Activated T-helper 2 cell treated with anti-CD3 and anti-CD28 coated beads, Interferon-gamma antibody, Interleukin-2, Interleukin-4, amounts not matched to agents 10 μg/mL and 5 μg/mL and 100 μg/mL, durations not matched to agents 14 hours and 24 hours and 36 hours (primary cell): ENCODE data around the gene CD300LF. TPM values are rescaled to one million over a fixed set of nuclear protein-coding genes. Genes with fewer than 3 reads are reported as not detected.

ENCODE experiments used
- DNase-seq: peaks from one replicate; pipeline ENCODE4 v3.0.0; 2021; ENCODE audit warnings: low spot score
- H3K27ac Mint-ChIP-seq: one replicate; pipeline ENCODE4 v1.8.0; 2021; ENCODE audit warnings: mixed read lengths
- H3K27me3 Mint-ChIP-seq: one replicate; pipeline ENCODE4 v1.8.0; 2021; ENCODE audit warnings: low read depth, mixed read lengths
- H3K36me3 Mint-ChIP-seq: one replicate; pipeline ENCODE4 v1.8.0; 2021; ENCODE audit warnings: low read depth, mixed read lengths
- H3K4me1 Mint-ChIP-seq: one replicate; pipeline ENCODE4 v1.8.0; 2021; ENCODE audit warnings: low read depth, mixed read lengths
- H3K4me3 Mint-ChIP-seq: one replicate; pipeline ENCODE4 v1.8.0; 2021; ENCODE audit warnings: low read depth, mild to moderate bottlenecking, moderate library complexity, mixed read lengths
- H3K9me3 Mint-ChIP-seq: one replicate; pipeline ENCODE4 v1.8.0; 2021; ENCODE audit warnings: mixed read lengths
- intact Hi-C: fragments of 100-400 bp; cut with micrococcal nuclease; formaldehyde crosslinking; loops from one replicate; pipeline ENCODE4 v1.15.1; 2023
- total RNA-seq: library from RNA; stranded (reverse); gene quantifications from 2 replicates; pipeline ENCODE4 v1.2.3, GENCODE V29; 2022

Gene CD300LF
- total RNA-seq, 1 donor from 2014 or later: not detected

DNA sequence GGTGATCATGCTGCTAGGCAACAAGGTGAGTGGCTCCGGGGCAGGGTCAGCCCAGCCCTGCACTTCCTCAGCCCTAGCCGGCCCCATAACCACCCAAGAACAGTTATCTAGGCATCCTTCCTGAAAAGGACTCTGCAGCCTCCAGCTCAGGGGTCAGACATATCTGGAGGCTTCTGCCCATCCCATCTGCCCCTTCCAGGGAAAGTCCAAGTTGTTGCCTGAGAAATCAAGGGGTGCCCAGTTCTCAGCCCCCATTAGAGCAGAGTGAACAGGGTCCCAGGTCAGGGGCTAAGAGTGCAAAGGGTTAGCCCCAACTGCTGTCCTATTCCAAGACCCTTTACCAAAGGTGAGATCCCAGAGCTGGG, 31.6 kb upstream of the CD300LF start:
- Mint-ChIP-seq H3K4me1 (peaks cover 69% of the 10 kb centered on the region), H3K27me3 (no peaks in the 10 kb centered on the region), H3K36me3 (peaks cover 10% of the 10 kb centered on the region), H3K9me3 (no peaks in the 10 kb centered on the region), H3K4me3 (no peak overlapping the region), H3K27ac (no peak overlapping the region)
- no peak for DNase-seq
- intact Hi-C loops: loop anchor here (1.0 to 5.0 kb wide), 3 partner anchors 26 to 462 kb away; no protein-coding TSS in a partner anchor

DNA sequence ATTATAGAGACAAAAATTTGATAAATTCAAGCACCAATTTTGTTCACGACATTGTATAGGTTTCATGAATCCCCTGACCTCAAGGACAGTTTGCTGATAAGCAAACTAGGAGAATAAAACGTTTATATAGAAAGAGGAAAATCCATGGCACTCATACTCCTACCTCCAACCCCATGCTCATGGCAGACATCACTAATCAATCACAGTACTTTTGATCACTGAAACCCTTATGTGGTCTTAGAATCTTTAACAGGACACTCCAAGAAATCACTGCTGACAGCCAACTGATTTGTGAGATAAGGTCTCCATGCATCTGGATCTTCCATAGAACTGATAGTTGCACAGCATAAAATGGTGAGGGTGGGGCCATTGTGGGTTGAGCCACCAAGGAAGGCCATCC, 31.0 kb upstream of the CD300LF start:
- Mint-ChIP-seq H3K4me1 (peaks cover 75% of the 10 kb centered on the region), H3K27me3 (no peaks in the 10 kb centered on the region), H3K4me3 (no peak overlapping the region), H3K27ac (peak overlapping the region; percentile 85), H3K36me3 (peaks cover 10% of the 10 kb centered on the region), H3K9me3 (no peaks in the 10 kb centered on the region)
- intact Hi-C loops: loop anchor here (1.0 to 5.0 kb wide), 3 partner anchors 27 to 461 kb away; no protein-coding TSS in a partner anchor
- DNase-seq: no peak

DNA sequence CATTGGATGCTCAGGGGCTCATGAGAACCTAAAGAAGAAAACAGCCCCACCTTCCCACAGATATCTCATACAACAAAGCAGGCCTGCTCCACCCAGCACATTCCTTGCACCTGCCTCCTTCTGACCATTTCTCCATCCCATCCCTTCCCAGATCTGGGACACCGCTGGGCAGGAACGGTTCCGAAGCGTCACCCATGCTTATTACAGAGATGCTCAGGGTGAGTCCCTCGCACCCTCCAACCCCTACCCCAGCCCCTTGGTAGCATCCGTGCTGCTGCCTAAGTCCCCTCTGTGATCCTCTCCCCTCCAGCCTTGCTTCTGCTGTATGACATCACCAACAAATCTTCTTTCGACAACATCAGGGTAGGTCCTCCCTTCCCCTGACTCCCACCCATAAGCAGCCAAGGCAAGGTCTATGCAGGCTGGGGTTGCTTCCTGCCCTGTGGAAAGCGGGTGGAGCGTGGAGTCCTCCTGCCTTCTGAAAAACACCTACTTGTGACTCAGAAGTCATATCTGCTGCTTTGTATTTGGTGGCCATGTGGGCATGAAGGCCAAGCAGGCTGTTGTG, 30.3 kb upstream of the CD300LF start:
- DNase-seq: no peak
- H3K4me3 Mint-ChIP-seq: peak overlapping the region; percentile 66
- no peaks in the 10 kb centered on the region for H3K9me3 Mint-ChIP-seq
- intact Hi-C loops: loop anchor here (5.0 kb wide), 1 partner anchor 461 kb away; no protein-coding TSS in a partner anchor
- no peaks in the 10 kb centered on the region for H3K27me3 Mint-ChIP-seq
- H3K27ac Mint-ChIP-seq: peak overlapping the region; percentile 85
- peaks cover 82% of the 10 kb centered on the region for H3K4me1 Mint-ChIP-seq
- peaks cover 10% of the 10 kb centered on the region for H3K36me3 Mint-ChIP-seq

DNA sequence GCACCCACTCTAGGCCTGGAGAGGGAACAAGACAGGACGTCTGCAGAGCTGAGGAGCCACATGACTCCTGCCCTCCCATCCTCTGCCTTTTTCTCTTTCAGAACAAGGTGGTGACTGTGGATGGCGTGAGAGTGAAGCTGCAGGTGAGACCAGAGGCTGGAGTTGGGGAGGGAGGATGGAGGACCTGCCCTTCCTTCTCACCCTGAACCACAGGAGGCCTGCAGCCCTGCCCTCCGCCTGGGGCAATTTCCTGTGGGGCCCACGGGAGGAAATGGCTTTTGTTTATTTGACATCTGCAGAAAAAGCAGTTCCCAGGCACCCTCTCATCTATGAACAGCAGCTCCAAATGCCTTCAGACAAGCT, 29.4 kb upstream of the CD300LF start:
- Mint-ChIP-seq H3K27me3 (no peaks in the 10 kb centered on the region), H3K4me1 (peaks cover 76% of the 10 kb centered on the region), H3K36me3 (peaks cover 10% of the 10 kb centered on the region), H3K27ac (peak overlapping the region; percentile 88), H3K4me3 (peak overlapping the region; percentile 52), H3K9me3 (no peaks in the 10 kb centered on the region)
- intact Hi-C loops: loop anchor here (5.0 kb wide), 1 partner anchor 460 kb away; no protein-coding TSS in a partner anchor
- peak; percentile 72 for DNase-seq

DNA sequence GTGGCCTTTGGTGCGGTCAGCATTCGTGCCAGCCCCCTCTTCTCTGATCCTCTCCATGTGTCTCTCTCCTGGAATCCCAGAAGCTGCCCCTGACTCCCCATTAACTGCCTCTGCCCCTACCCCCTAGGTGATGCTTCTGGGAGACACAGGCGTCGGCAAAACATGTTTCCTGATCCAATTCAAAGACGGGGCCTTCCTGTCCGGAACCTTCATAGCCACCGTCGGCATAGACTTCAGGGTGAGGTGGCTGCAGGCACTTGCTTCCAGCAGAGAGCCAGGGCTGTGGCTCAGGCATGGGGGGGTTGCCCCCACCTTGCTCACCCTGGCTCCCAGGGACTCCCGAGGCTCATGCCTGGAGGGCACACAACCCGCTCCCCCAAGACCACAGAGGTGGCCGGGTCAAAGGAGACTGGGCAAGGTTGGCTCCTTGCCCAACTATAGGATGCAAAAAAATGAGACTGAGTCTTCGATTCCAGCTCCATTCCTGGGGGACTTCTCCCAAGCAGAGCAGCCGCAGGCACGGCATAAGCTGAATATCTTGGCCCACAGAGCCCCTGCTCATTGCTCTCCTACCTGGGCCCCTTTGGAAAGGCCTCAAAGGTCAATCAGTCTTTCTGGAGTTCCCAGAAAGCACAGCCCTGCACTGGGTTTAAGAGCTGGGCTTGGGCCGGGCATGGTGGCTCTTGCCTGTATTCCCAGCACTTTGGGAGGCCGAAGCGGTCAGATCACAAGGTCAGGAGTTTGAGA, 28.1 kb upstream of the CD300LF start:
- Mint-ChIP-seq H3K27ac (peak overlapping the region; percentile 48), H3K27me3 (peaks cover 4% of the 10 kb centered on the region), H3K36me3 (peaks cover 10% of the 10 kb centered on the region), H3K9me3 (no peaks in the 10 kb centered on the region), H3K4me1 (peaks cover 73% of the 10 kb centered on the region), H3K4me3 (no peak overlapping the region)
- DNase-seq: no peak
- intact Hi-C loops: loop anchor here (5.0 kb wide), 1 partner anchor 459 kb away; no protein-coding TSS in a partner anchor

DNA sequence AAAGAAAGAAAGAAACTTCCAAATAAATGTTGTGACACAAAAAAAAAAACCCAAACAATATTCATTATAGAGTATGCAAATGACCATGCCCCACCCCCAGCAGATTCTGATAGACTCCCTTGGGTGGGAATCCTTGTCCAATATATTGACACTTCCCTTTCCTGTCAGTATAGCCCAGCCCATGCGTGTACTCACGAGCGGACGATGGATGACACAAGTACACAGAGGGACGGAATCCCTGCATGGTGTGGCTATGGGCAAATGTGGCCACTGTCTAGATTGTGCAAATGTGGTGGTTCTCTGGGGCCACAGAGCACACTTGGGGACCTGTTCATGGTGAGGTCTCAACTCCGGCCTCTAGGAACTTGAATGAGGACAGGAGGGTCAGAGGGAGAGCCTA, 27.4 kb upstream of the CD300LF start:
- intact Hi-C loops: loop anchor here (5.0 kb wide), 1 partner anchor 458 kb away; no protein-coding TSS in a partner anchor
- Mint-ChIP-seq H3K4me1 (peaks cover 73% of the 10 kb centered on the region), H3K4me3 (peak overlapping the region; percentile 24), H3K27ac (peak overlapping the region; percentile 60), H3K36me3 (peaks cover 10% of the 10 kb centered on the region), H3K9me3 (no peaks in the 10 kb centered on the region), H3K27me3 (peaks cover 4% of the 10 kb centered on the region)
- no peak for DNase-seq

DNA sequence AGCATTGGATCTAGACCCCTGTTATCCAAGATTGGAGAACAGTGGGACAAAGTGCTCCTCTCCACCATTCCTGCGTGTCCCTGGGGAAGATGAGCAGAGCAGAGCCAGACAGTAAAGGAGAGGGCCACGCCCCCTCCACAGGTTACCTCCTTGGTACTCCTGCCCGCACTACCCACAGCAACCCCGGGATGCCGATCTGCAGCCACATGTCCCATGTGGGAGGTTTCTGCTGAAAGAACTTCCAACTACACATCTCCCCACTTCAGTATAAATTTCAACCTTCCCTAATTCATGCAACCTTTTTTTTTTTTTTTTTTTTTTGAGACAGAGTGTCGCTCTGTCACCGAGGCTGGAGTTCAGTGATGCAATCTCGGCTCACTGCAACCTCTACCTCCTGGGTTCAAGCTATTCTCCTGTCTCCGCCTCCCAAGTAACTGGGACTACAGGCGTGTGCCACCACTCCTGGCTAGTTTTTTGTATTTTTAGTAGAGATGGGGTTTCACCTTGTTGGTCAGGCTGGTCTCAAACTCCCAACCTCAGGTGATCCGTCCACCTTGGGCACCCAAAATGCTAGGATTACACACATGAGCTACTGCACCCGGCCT, 26.6 kb upstream of the CD300LF start:
- Mint-ChIP-seq H3K4me3 (peak overlapping the region; percentile 84), H3K27ac (peak overlapping the region; percentile 87), H3K9me3 (no peaks in the 10 kb centered on the region), H3K27me3 (peaks cover 8% of the 10 kb centered on the region), H3K36me3 (peaks cover 10% of the 10 kb centered on the region), H3K4me1 (peaks cover 67% of the 10 kb centered on the region)
- no peak for DNase-seq
- intact Hi-C loops: loop anchor here (5.0 kb wide), 1 partner anchor 172 kb away; the partner anchor contains the start of gene CD300H

DNA sequence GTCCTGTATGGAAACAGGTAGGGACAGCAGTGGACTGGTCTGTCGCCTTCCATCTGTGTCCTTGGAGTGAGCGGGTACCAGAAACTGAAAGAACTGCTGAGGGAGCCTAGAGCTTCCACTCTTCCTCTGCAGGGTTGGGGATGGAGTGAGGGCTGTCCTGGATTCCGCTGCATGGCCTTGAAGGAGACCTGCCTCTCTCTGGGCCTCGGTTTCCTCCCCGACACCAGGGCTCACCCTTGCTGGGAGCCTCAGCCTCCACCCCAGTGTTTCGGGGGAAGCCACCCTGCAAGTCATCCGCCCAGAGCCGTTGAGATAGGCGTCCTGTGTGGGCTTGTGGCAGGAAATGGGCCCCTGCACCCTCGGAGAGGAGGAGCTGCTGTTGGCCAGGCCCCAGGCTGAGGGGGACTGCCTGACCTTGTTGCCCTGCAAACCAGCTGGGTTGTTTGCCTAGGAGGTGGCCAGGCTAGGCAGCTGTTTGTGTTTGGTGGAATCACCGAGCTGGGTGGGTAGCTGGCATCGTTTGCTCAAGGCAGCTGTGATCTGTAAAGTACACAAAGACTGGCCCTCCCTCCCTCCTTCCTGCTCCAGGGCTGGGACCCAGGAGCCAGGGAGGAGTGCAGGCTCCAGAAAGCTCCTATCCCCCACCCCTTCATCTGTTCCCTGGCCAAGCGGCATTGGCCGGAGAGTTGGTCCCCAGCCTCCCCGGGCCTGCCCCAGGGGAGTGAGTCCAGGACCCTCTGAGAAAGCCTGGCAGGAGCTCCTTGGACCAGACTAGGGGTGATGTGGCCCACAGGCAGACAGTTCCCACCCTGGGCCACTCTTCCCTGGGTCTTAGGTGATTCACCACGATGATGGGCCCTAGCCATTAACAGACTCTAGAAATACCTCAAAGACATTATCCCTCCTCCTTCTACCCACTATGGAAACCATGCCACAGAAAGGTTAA, 25.6 kb upstream of the CD300LF start:
- H3K36me3 Mint-ChIP-seq: peaks cover 2% of the 10 kb centered on the region
- H3K4me1 Mint-ChIP-seq: peaks cover 57% of the 10 kb centered on the region
- peaks cover 9% of the 10 kb centered on the region for H3K27me3 Mint-ChIP-seq
- H3K27ac Mint-ChIP-seq: peak overlapping the region; percentile 87
- intact Hi-C loops: loop anchor here (5.0 kb wide), 1 partner anchor 171 kb away; the partner anchor contains the start of gene CD300H
- DNase-seq: peak; percentile 82
- H3K4me3 Mint-ChIP-seq: peak overlapping the region; percentile 84
- no peaks in the 10 kb centered on the region for H3K9me3 Mint-ChIP-seq

DNA sequence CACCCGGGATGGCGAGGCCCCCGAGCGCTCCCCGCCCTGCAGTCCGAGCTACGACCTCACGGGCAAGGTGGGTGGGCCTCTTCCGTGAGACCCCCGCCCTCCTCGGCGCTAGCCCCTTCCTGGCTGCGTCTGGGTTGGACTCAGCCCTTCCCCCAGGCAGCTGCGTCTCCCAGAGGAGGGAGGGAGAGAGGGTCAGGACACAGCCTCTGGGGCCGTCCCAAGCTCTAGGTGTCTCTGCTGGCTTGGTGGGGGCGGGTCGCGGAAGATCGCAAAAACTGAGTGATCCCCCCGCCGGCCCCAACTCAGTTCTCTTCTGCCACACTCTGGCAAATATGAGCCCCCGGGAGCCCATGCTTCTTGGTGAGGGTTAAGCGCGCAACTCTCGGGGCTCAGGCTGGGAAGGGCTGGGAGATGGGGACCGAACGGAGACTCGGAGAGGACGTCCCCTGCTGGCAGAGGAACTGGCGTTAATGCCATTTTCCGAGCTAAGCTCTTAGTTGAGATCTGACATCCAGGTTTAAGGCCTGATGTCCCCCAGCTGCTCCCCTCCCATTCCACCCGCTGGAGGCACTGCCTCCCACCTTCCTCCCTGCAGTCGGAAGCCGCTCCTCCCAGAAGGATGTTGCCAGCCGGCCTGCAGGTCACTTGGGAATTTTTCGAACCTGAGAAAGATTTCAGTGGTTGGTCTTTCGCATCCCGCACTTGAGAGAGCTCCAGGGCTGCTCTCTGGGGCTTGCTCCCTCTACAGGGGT, 24.8 kb upstream of the CD300LF start:
- intact Hi-C loops: loop anchor here (1.0 to 5.0 kb wide), 2 partner anchors 80 to 170 kb away; partner anchors contain the start of gene CD300H
- H3K36me3 Mint-ChIP-seq: no peaks in the 10 kb centered on the region
- no peaks in the 10 kb centered on the region for H3K9me3 Mint-ChIP-seq
- peak overlapping the region; percentile 87 for H3K27ac Mint-ChIP-seq
- peak; percentile 45 for DNase-seq
- peaks cover 9% of the 10 kb centered on the region for H3K27me3 Mint-ChIP-seq
- H3K4me1 Mint-ChIP-seq: peaks cover 48% of the 10 kb centered on the region
- peak overlapping the region; percentile 84 for H3K4me3 Mint-ChIP-seq

DNA sequence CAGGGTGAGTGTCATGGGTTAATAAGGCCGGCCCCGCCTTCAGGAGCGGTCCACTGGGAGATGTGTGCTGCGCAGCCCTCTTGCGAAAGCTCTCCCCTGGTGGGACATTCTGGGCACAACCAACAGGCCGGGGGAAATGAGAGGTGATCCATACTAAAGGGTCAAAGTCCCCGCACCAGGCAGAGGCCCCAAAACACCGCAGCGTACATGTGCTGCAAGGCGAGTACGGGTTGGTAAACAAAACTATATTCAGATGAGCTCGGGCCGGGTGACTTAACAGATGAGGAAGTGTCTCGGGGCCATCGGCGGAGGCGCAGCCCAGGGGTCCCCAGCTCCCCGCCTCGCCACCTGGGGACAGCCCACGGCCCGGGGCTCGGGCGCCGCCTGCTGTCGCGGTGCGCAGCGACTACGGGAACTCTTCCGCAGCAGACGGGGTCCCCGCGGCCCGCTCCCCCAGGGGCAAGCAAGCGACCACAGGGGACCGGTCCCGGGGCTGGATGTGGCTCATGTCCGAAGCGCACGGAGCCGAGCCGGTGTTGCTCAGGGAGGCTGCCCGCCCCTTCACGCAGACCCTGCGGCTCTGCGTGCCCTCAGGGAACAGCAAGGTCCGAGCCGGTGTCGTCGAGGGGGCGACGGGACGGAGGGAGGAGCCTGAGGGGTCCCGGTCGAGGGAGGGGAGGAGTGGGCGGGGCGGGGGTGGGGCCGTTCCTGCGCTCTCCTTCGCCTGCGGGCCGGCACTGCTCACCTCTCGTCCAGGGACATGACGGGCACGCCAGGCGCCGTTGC, 24.0 kb upstream of the CD300LF start, which contains the start of gene RAB37:
Gene RAB37 (plus strand): TSS at position 744 of the 786 bp plus-strand sequence. CDS start 17 bp downstream, at position 761.
- Mint-ChIP-seq H3K27ac (peak within 1 kb of the TSS; percentile 87), H3K9me3 (no peaks in the 10 kb centered on the region), H3K4me3 (peak within 1 kb of the TSS; percentile 84), H3K36me3 (no peaks in the 10 kb centered on the region), H3K27me3 (peaks cover 9% of the 10 kb centered on the region), H3K4me1 (peaks cover 41% of the 10 kb centered on the region)
- intact Hi-C loops: loop anchor here (1.0 to 5.0 kb wide), 2 partner anchors 79 to 169 kb away; partner anchors contain the start of gene CD300H
- peak; percentile 35 for DNase-seq

DNA sequence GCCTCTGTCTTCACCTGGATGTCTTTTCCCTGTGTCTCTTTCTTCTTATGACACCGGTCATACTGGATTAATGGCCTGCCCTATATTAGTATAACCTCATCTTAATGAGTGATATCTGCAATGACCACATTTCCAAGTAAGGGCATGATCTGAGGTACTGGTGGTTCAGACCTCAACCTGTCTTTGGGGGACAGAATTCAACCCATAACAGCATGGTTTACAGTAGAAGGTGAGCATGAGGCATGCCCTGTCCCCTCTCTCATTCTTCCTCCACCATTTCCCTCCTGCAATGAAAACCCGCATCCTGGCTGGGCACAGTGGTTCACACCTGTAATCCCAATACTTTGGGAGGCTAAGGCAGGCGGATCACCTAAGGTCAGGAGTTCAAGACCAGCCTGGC, 21.5 kb upstream of the CD300LF start:
- H3K27ac Mint-ChIP-seq: no peak overlapping the region
- intact Hi-C loops: no loop called here

More for the DNA sequence above, 21.5 kb upstream of the CD300LF start:
- H3K36me3 Mint-ChIP-seq: no peaks in the 10 kb centered on the region
- H3K4me1 Mint-ChIP-seq: peaks cover 27% of the 10 kb centered on the region
- H3K4me3 Mint-ChIP-seq: no peak overlapping the region
- DNase-seq: no peak
- H3K27me3 Mint-ChIP-seq: peaks cover 9% of the 10 kb centered on the region
- no peaks in the 10 kb centered on the region for H3K9me3 Mint-ChIP-seq
